HepG2 (cell line): ENCODE data around the gene ANKRD52. TPM values are rescaled to one million over a fixed set of nuclear protein-coding genes. Genes with fewer than 3 reads are reported as not detected.

Experiments used
- ATAC-seq: fragments of 200-7000 bp; cut with Tn5 transposase; 3 replicates; pipeline ENCODE4 v1.9.1; 2020; ENCODE audit warnings: mild to moderate bottlenecking, moderate library complexity
- BruUV-seq: library from RNA; stranded (reverse); fragments of 400-500 nt; replicated peaks from 2 replicates; lab custom pipeline; 2021; lab: Mats Ljungman, UMichigan
- CTCF ChIA-PET: fragments of 300-600 bp; formaldehyde crosslinking; extraction: SDS; loops from one replicate; lab custom pipeline; 2021; ENCODE audit warnings: low total read pairs, inconsistent platforms, low intra/inter-chr PET ratio; lab: Yijun Ruan, JAX
- POLR2A ChIA-PET: fragments of 350-600 bp; sonication (Branson Sonifier 250); formaldehyde crosslinking; loops from one replicate; lab custom pipeline; 2020; ENCODE audit warnings: antibody characterized with exemption, inconsistent platforms; lab: Yijun Ruan, JAX
- DNase-seq: peaks from one replicate; pipeline ENCODE4 v3.0.0-alpha.2; 2015; ENCODE audit warnings: low spot score
- FAIRE-seq: peaks from 3 replicates; lab custom pipeline; 2011; peaks lifted over from hg19 to GRCh38; lab: Jason Lieb, UNC
- H2AFZ ChIP-seq: one replicate; pipeline ENCODE4 v1.6.1; 2011; ENCODE audit warnings: low read length, inconsistent platforms
- H3K27ac ChIP-seq: fragments of 300-600 bp; 3 replicates; pipeline ENCODE4 v1.8.0; 2011; ENCODE audit warnings: mixed run types, mild to moderate bottlenecking, mixed read lengths, low read length, inconsistent platforms; ENCODE audit not compliant: insufficient read depth; ENCODE audit errors: extremely low read length
- H3K27me3 ChIP-seq, 2 experiments: fragments of 200-600 bp in 1 of 2; 2 replicates in 1 of 2; 3 replicates in 1 of 2; pipeline versions ENCODE4 v1.6.0 to v1.8.0; 2011; ENCODE audit warnings: low read length in 2 of 2, mild to moderate bottlenecking in 2 of 2, moderate library complexity in 2 of 2, inconsistent platforms in 1 of 2; ENCODE audit not compliant: insufficient read depth in 2 of 2, control insufficient read depth in 1 of 2
- H3K36me3 ChIP-seq, 2 experiments: fragments of 200-600 bp in 1 of 2; replicated peaks in 1 of 2; 2 replicates in 1 of 2; 3 replicates in 1 of 2; pipeline versions ENCODE4 v1.5.1 to v1.8.0; 2011; ENCODE audit warnings: low read length in 2 of 2, inconsistent platforms in 1 of 2; ENCODE audit not compliant: insufficient read depth in 2 of 2, control insufficient read depth in 1 of 2
- H3K4me1 ChIP-seq: 2 replicates; pipeline ENCODE4 v1.5.1; 2012; ENCODE audit warnings: low read length, inconsistent platforms; ENCODE audit not compliant: insufficient read depth
- H3K4me2 ChIP-seq: 2 replicates; pipeline ENCODE4 v1.6.0; 2011; ENCODE audit warnings: low read depth, low read length, inconsistent platforms
- H3K4me3 ChIP-seq, 3 experiments: fragments of 200-600 bp in 1 of 3; sonication (generic), shearing (Covaris generic) in 1 of 3; replicated peaks in 1 of 3; 2 replicates each; pipeline ENCODE4 v1.5.1; 2011 to 2016; ENCODE audit warnings: low read length in 3 of 3, inconsistent platforms in 2 of 3, low read depth in 2 of 3, mild to moderate bottlenecking in 2 of 3, control low read depth in 1 of 3, mixed read lengths in 1 of 3; ENCODE audit not compliant: insufficient read depth in 1 of 3
- H3K79me2 ChIP-seq: one replicate; pipeline ENCODE4 v1.6.1; 2011; ENCODE audit warnings: low read length, inconsistent platforms; ENCODE audit not compliant: insufficient read depth
- H3K9ac ChIP-seq: 2 replicates; pipeline ENCODE4 v1.6.0; 2011; ENCODE audit warnings: mild to moderate bottlenecking, low read depth, low read length, inconsistent platforms; ENCODE audit not compliant: insufficient read depth
- H3K9me3 ChIP-seq: 2 replicates; pipeline ENCODE4 v1.5.1; 2012; ENCODE audit warnings: mild to moderate bottlenecking, low read length
- H4K20me1 ChIP-seq: 2 replicates; pipeline ENCODE4 v1.6.0; 2011; ENCODE audit warnings: inconsistent platforms, mild to moderate bottlenecking, low read length, moderate library complexity; ENCODE audit not compliant: insufficient read depth
- GABPA ChIP-seq, 2 experiments: IDR thresholded peaks; 2 replicates each; pipeline ENCODE4 v1.6.1; 2011 to 2016; ENCODE audit warnings: low read depth in 2 of 2, low read length in 1 of 2, missing biosample characterization in 1 of 2, missing genetic modification characterization in 1 of 2
- WGBS: methylation state at CpG from one replicate; pipeline ENCODE4 v1.1.6; 2017; ENCODE audit warnings: low lambda C conversion rate; 5-methylcytosine and 5-hydroxymethylcytosine counted together
- in situ Hi-C: cut with HindIII; loops from 2 replicates; pipeline ENCODE4 v1.10.0; 2017; ENCODE audit warnings: low pct_unique_long_range_greater_than_20kb; ENCODE audit not compliant: extremely low pct_ligation_motif_present
- intact Hi-C: fragments of 100-400 bp; cut with micrococcal nuclease; formaldehyde crosslinking; loops from one replicate; pipeline ENCODE4 v1.10.0; 2022; ENCODE audit not compliant: unreplicated experiment
- polyA plus RNA-seq, 8 experiments: library from polyadenylated mRNA; depleted of rRNA in 3 of 8; stranded (reverse) in 7 of 8; unstranded in 1 of 8; fragments of >200 nt; fragmentation: Illumina TruSeq in 4 of 8; extraction: Trizol in 4 of 8; gene quantifications; 2 replicates each; pipeline versions ENCODE4 v1.2.1 to v1.2.3, GENCODE V29; 2011 to 2016; ENCODE audit warnings: low read depth in 4 of 8, missing spikeins in 1 of 8, mixed read lengths in 1 of 8; ENCODE audit not compliant: insufficient read depth in 1 of 8
- total RNA-seq, 5 experiments: library from RNA; depleted of rRNA; stranded (reverse); fragments of >200 nt; fragmentation: Illumina TruSeq; extraction: Trizol; gene quantifications; 2 replicates each; pipeline ENCODE4 v1.2.3, GENCODE V29; 2016; ENCODE audit warnings: low read depth in 1 of 5
- TF ChIP-seq, protein P1 (sequence below): sonication (generic); formaldehyde crosslinking; IDR thresholded peaks from 2 replicates; pipeline ENCODE4 v1.4.0; 2020; ENCODE audit warnings: missing genetic modification reagents
- TF ChIP-seq, protein P2 (sequence below): sonication (generic); formaldehyde crosslinking; IDR thresholded peaks from 2 replicates; pipeline ENCODE4 v1.4.0; 2020; ENCODE audit warnings: missing genetic modification reagents

Gene ANKRD52
- total and polyA plus RNA-seq, 2 of the 13 experiments (the other 11 are each of a cell fraction or from before 2014, with no cell fraction given), result 7.8 to 9.2 TPM

DNA sequence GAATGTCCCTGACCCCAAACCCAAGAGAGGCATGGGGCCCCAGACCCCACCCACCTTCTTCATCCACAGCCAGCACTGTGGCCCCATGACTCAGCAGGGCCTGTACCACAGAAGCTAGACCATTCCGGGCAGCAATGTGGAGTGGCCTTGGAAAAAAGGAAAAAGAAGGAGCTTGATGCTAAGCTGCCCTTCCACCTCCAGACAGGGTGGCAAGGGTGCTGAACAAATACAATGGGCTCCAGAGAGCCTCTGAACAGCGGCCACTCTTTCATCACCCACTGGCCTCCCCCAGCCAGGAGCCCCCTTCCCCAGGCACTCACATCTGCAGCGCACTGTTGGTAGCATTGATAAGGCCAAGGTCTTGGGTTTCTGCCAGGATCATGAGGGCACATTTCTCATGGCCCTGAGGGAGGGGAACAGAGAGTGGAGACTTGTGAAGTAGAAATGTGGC is 14.4 kb downstream of the ANKRD52 start:
- WGBS, result 70% methylated on average over 3 of the region's 3 CpGs
- intact Hi-C loops, result no loop called here
- H4K20me1 ChIP-seq, result no peaks in the 10 kb centered on the region
- no TSS peak for BruUV-seq
- no peak for ATAC-seq
- 0 out of 2 replicates have a peak overlapping the region, but pooled peaks have one; percentile 11 for H3K9ac ChIP-seq
- peak; percentile 41 for DNase-seq
- H3K4me2 ChIP-seq, result no peak overlapping the region
- H3K27me3 ChIP-seq, result no peaks in the 10 kb centered on the region; a peak in 1 of 5 replicates
- no peak overlapping the region for H3K27ac ChIP-seq
- no peak for TF ChIP-seq GABPA (IDR thresholded peaks at IDR 0.05; ENCODE audit: low read depth, low read length)
- TF ChIP-seq GABPA (CRISPR knock-in tag; IDR thresholded peaks at IDR 0.05; ENCODE audit: low read depth), result no peak
- TF ChIP-seq, protein P1, sequence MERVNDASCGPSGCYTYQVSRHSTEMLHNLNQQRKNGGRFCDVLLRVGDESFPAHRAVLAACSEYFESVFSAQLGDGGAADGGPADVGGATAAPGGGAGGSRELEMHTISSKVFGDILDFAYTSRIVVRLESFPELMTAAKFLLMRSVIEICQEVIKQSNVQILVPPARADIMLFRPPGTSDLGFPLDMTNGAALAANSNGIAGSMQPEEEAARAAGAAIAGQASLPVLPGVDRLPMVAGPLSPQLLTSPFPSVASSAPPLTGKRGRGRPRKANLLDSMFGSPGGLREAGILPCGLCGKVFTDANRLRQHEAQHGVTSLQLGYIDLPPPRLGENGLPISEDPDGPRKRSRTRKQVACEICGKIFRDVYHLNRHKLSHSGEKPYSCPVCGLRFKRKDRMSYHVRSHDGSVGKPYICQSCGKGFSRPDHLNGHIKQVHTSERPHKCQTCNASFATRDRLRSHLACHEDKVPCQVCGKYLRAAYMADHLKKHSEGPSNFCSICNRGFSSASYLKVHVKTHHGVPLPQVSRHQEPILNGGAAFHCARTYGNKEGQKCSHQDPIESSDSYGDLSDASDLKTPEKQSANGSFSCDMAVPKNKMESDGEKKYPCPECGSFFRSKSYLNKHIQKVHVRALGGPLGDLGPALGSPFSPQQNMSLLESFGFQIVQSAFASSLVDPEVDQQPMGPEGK (CRISPR knock-in tag), result peak; percentile 75; the same call in 1 of the 2 replicates
- TF ChIP-seq, protein P2, sequence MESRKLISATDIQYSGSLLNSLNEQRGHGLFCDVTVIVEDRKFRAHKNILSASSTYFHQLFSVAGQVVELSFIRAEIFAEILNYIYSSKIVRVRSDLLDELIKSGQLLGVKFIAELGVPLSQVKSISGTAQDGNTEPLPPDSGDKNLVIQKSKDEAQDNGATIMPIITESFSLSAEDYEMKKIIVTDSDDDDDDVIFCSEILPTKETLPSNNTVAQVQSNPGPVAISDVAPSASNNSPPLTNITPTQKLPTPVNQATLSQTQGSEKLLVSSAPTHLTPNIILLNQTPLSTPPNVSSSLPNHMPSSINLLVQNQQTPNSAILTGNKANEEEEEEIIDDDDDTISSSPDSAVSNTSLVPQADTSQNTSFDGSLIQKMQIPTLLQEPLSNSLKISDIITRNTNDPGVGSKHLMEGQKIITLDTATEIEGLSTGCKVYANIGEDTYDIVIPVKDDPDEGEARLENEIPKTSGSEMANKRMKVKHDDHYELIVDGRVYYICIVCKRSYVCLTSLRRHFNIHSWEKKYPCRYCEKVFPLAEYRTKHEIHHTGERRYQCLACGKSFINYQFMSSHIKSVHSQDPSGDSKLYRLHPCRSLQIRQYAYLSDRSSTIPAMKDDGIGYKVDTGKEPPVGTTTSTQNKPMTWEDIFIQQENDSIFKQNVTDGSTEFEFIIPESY (CRISPR knock-in tag), result peak; percentile 82
- TF ChIP-seq, all 625 proteins: peak for 2
- Histone ChIP-seq H3K4me3 (no peak overlapping the region), H3K36me3 (peaks cover 32 to 61% of the 10 kb centered on the region in 2 experiments), H3K9me3 (no peaks in the 10 kb centered on the region), H3K4me1 (peaks cover 26% of the 10 kb centered on the region), H2AFZ (no peak overlapping the region), H3K79me2 (no peaks in the 10 kb centered on the region)
- no peak for FAIRE-seq
- POLR2A ChIA-PET, result interaction anchor here (1.0 to 1.5 kb wide), 3 partner anchors 13 to 24 kb away, joined by 3 to 6 read pairs (median 5); partner anchors contain the start of gene RNF41
- CTCF ChIA-PET, result no interaction called here
- in situ Hi-C loops, result no loop called here
